ENCODE results near the gene NPRL2. TPM values are rescaled to one million over a fixed set of nuclear protein-coding genes. Genes with fewer than 3 reads are reported as not detected.

Gene NPRL2
- total and polyA plus RNA-seq, 2 of the 8 experiments (the other 6 are each of a cell fraction or from before 2014, with no cell fraction given): 28.4 to 51.4 TPM

- Histone ChIP-seq H4K5ac (ENCODE audit: insufficient read length, low read depth, low read length) (peak within 1 kb of the TSS; percentile 58), H3K36me3 (ENCODE audit: control insufficient read depth in 2 of 4, insufficient read depth in 4 of 4, low read length in 3 of 4) (peaks cover 11 to 31% (median 23%) of the 10 kb centered on the region in 4 experiments; a peak in 7 of 8 replicates), H3K4me1 (replicated peaks in 1 of 4; ENCODE audit: control insufficient read depth in 3 of 4, insufficient read depth in 4 of 4, low read length in 3 of 4) (peaks cover 0 to 19% (median 7%) of the 10 kb centered on the region in 4 experiments; a peak in 6 of 7 replicates), H3K27ac (ENCODE audit: low read depth, low read length) (peak within 1 kb of the TSS; percentile 49; the same call in 1 of the 2 replicates), H3K23me2 (ENCODE audit: low read depth, low read length) (peaks cover 11% of the 10 kb centered on the region; the same call in 1 of the 2 replicates), H2BK120ac (replicated peaks; ENCODE audit: low read depth, low read length) (no peak within 1 kb of the TSS), H2BK20ac (ENCODE audit: low read length) (no peak within 1 kb of the TSS), H3K4me2 (ENCODE audit: insufficient read depth in 1 of 2, low read depth in 2 of 2, low read length in 2 of 2) (peak within 1 kb of the TSS; percentile 72 to 98), H2BK12ac (ENCODE audit: low read depth, low read length) (no peak within 1 kb of the TSS), H3K9ac (replicated peaks in 1 of 4; ENCODE audit: extremely low read depth in 1 of 4, low read depth in 3 of 4, low read length in 3 of 4) (peak within 1 kb of the TSS; percentile 65 to 74 (median 72)), H3K56ac (replicated peaks; ENCODE audit: insufficient read length, low read depth, low read length) (peak within 1 kb of the TSS; percentile 42), H3K79me2 (ENCODE audit: control insufficient read depth in 1 of 2, insufficient read depth in 2 of 2, low read length in 2 of 2) (peaks cover 0 to 11% of the 10 kb centered on the region in 2 experiments; a peak in 2 of 4 replicates), H3K4ac (replicated peaks; ENCODE audit: insufficient read length, low read depth, low read length) (no peak within 1 kb of the TSS), H2AK5ac (ENCODE audit: low read depth, low read length) (no peak within 1 kb of the TSS), H4K8ac (ENCODE audit: extremely low read depth, insufficient read depth, low read length) (peak within 1 kb of the TSS; percentile 94; the same call in 1 of the 2 replicates), H3K79me1 (ENCODE audit: low read depth, low read length) (peaks cover 5% of the 10 kb centered on the region; the same call in 1 of the 2 replicates), H3K14ac (ENCODE audit: insufficient read length) (no peak within 1 kb of the TSS), H2BK15ac (ENCODE audit: low read length) (peak within 1 kb of the TSS; percentile 61; the same call in 1 of the 2 replicates), H2AFZ (ENCODE audit: low read length) (peak within 1 kb of the TSS; percentile 71), H2BK5ac (ENCODE audit: low read depth, low read length) (peak within 1 kb of the TSS; percentile 44; the same call in 1 of the 2 replicates), H3K23ac (ENCODE audit: insufficient read length) (no peak within 1 kb of the TSS), H4K20me1 (replicated peaks in 1 of 2; ENCODE audit: control insufficient read depth in 1 of 2, insufficient read depth in 2 of 2, low read length in 2 of 2) (peaks cover 6 to 8% of the 10 kb centered on the region in 2 experiments), H3K9me3 (ENCODE audit: insufficient read depth in 2 of 2, low read depth in 1 of 2, low read length in 1 of 2) (no peaks in the 10 kb centered on the region), H3K27me3 (replicated peaks in 1 of 4; ENCODE audit: control insufficient read depth in 3 of 4, extremely low read depth in 1 of 4, insufficient read depth in 3 of 4, low read length in 3 of 4) (no peaks in the 10 kb centered on the region), H3K18ac (ENCODE audit: extremely low read depth, low read length) (no peak within 1 kb of the TSS), H4K91ac (replicated peaks; ENCODE audit: insufficient read length, low read length) (no peak within 1 kb of the TSS), H3K4me3 (ENCODE audit: extremely low read depth in 1 of 4, insufficient read depth in 2 of 4, low read depth in 3 of 4, low read length in 4 of 4) (peak within 1 kb of the TSS; percentile 52 to 97 (median 90))
- CTCF ChIA-PET (ENCODE audit: partially characterized antibody): interaction anchor here (0.7 to 7.5 kb wide), 13 partner anchors 9 to 291 kb away, joined by 3 to 75 read pairs (median 3); partner anchors contain the start of genes HYAL3, LSMEM2 and NAA80
- no peak for FAIRE-seq
- 7% methylated on average over 50 of the region's 55 CpGs; no CpG with 5 or more reads in 1 of the 2 experiments for WGBS, 2 experiments (ENCODE audit: extremely low coverage in 1 of 2, insufficient coverage in 1 of 2, insufficient read length in 1 of 2, insufficient replicate concordance in 2 of 2, low coverage in 1 of 2, low lambda C conversion rate in 2 of 2, missing lambda C conversion rate in 1 of 2)
- POLR2A ChIA-PET (ENCODE audit: partially characterized antibody): interaction anchor here (0.6 to 6.4 kb wide), 13 partner anchors 8 to 172 kb away, joined by 3 to 36 read pairs (median 4); partner anchors contain the start of genes HYAL1, HYAL2, IFRD2 and RASSF1
- DNase-seq (ENCODE audit: low read depth in 1 of 2, low spot score in 2 of 2): peak; percentile 82 to 96
- TF ChIP-seq SIX5 (IDR thresholded peaks at IDR 0.05; ENCODE audit: low read depth, low read length): no peak
- TF ChIP-seq CREB1 (IDR thresholded peaks at IDR 0.05): peak; percentile 83
- no peak; the same call in 1 of the 2 replicates for TF ChIP-seq MAX (IDR thresholded peaks at IDR 0.05)
- no peak for TF ChIP-seq POU5F1 (IDR thresholded peaks at IDR 0.05; ENCODE audit: low read depth, low read length)
- TF ChIP-seq NANOG (IDR thresholded peaks at IDR 0.05; ENCODE audit: insufficient read depth, low read depth, low read length, poor library complexity, severe bottlenecking): peak; percentile 41
- TF ChIP-seq ATF3 (IDR thresholded peaks at IDR 0.05; ENCODE audit: insufficient read depth, low read depth, low read length): no peak
- TF ChIP-seq, protein P1, sequence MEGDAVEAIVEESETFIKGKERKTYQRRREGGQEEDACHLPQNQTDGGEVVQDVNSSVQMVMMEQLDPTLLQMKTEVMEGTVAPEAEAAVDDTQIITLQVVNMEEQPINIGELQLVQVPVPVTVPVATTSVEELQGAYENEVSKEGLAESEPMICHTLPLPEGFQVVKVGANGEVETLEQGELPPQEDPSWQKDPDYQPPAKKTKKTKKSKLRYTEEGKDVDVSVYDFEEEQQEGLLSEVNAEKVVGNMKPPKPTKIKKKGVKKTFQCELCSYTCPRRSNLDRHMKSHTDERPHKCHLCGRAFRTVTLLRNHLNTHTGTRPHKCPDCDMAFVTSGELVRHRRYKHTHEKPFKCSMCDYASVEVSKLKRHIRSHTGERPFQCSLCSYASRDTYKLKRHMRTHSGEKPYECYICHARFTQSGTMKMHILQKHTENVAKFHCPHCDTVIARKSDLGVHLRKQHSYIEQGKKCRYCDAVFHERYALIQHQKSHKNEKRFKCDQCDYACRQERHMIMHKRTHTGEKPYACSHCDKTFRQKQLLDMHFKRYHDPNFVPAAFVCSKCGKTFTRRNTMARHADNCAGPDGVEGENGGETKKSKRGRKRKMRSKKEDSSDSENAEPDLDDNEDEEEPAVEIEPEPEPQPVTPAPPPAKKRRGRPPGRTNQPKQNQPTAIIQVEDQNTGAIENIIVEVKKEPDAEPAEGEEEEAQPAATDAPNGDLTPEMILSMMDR (IDR thresholded peaks at IDR 0.05; ENCODE audit: control extremely low read depth in 1 of 3, insufficient read depth in 1 of 3, low read depth in 1 of 3, low read length in 3 of 3): peak in 1 of 3 experiments; percentile 3; a peak in 1 of 4 replicates
Observed at GRCh38 chr3:50327943-50328691, 22.5 kb downstream of the NPRL2 start, which contains the start of gene TUSC2. TUSC2 (minus strand) TSS chr3:50328223; CDS start chr3:50328099, 124 bp downstream.

Data from H1 (cell line).